GM21528 (cell line): Measurements from ENCODE around the gene LRP1.

Experiments used
- ATAC-seq: cut with Tn5 transposase; IDR thresholded peaks from one replicate; pipeline ENCODE4 v1.9.1; 2021; ENCODE audit warnings: mild to moderate bottlenecking, moderate library complexity; ENCODE audit not compliant: unreplicated experiment, low FRiP score

Gene LRP1

DNA sequence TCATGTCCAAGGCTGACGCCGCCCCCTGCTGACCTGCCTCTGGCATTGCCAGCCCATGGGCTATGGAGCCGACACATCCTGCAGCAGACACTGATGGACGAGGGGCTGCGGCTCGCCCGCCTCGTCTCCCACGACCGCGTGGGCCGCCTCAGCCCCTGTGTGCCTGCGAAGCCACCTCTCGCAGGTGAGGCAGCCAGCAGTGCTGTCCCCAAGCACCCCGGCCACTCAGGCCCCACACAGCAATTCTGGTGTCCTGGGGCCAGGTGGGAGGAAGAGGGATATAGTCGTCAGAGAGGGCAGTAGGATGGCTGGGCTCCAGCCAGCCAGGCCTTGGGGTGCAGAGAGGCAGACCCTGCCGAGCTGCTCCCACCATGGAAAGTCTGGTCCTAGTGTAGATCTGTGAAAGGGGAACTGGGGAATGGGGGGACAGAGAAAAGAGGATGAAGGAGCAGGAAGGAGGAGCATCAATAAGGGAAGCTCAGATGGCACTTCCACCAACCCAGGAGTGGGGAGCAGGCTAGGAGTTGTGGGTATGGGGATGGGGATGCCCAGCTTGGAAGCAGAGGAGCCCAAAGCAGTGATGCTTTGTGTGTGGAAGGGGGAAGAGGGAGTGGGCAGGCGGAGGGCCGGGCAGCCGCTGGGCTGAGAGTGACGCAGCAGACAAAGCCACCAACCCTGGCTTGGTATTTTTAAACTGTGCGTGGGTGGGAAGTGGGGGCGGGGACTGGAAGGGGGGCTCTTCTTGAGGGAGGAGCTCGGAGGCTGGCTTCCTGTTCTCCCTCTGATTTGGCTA, 34.7 kb upstream of the LRP1 start:
- ATAC-seq = no peak

DNA sequence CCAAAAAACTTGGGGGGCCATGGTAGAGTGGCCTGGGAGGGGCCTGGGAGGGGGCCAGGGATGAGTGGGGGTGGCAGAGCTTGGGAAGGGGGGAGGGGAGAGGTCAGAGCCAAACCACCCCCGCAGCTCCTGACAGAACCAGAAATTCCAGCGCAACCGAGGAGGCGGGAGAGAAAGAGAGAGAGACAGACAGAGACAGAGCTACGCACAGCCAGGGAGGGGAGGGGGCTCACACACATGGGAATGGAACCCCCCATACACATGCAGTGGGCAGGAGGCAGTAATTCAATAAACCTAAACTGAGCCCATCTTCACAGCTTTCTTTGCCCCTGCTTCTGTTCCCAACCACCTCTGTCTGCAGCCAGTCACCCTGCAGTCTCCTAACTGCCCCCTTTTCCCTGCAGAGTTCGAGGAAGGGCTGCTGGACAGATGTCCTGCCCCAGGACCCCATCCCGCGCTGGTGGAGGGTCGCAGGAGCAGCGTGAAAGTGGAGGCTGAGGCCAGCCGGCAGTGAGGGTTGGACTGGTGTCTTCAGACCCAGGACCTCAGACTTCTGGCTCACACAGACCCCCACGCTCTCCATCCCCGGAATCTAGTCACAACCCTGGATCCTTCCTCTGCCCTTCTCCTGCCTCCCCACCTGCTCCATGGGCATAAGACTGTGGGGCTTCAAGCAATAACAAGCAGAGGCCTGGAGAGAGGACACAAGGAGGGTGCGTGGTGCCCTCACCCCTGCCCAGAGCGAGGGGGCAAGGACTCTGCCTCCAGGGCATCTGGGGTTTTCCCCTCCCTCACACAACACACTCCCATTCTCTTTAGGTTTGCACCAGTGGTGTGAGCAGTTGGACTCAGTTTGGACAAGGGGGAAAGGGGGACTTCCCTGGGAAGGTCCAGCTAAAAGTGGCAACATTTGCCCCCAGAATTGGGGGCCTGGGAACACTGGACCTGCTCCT, 33.8 kb upstream of the LRP1 start:
- no peak for ATAC-seq

DNA sequence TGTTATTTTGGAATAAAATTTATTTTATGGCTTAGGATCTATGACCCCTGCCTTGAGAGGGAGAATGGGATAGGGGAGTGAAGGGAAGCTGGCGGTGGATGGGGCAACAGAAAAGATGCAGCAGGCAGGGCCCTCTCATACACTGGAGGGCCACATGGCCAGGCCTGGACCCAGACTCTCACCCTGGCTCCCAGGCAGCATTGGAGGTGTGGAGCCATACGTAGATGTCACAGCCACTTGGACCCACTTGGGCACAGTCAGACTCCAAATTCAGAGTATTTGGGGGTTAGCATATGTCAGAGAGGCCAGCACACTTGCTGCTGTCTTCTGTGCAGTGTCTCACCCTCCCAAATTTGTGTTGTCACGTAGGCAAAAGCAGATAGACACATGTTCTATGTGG, 32.8 kb upstream of the LRP1 start:
- ATAC-seq = no peak

DNA sequence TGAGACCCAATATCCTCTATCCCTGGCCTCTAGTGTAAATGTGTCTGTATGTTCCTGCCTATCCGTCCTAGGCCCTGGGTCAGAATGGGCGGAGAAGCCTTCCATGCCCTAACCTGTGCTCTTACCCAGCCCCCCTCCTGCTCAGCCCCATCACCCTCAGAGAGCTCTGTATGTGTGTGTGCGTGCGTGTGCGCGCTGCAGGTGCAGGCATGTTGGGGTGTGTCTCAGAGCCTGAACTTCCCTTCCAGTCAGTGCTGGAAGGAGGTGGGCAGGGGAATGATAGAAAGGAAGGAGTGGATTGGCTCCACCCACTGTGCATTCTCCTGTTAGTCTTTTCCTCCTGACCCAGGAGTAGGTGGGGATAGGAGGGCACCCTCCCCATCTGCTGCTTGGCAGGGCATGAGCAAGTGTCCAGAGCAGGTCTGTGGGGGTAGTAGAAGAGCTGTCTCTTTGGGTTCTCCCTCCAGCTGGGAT, 32.1 kb upstream of the LRP1 start:
- no peak for ATAC-seq

DNA sequence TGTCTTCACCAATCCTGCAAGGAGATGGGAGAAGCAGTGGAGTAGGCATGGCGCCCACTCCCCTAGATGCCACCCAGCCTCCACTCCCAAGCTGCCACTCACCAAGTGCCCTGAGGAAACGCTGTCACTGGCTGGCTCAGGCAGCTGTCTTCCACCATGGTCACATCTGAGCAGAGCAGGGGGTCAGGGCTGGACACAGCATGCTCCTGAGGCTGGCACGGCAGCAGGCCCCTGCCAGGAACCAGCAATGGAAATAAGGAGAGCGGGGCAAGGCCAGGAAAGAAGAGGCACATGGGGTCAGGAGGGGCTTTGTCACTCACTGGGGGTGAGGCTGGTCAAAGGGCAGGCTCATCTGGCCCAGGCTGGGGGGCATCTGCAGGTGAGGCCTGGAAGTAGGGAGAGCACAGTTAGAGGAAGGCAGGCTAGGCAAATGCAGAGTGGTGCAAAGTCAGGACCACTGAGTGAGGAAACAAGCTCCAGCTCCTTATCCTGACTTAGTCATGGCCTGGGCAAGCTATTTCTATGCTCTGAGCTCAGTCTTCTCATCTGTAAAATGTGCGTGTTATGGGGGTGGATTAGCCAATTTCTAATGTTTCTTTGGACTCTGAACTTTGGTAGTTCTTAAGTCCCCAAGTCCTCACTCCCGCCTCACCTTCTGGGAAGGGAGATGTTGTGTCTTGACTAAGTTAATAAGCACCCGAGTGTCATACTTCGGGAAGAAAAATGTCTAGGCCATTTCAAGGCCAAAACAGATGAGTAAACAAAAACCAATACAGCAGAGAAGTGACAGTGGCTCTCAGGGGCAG, 31.3 kb upstream of the LRP1 start:
- ATAC-seq = no peak

DNA sequence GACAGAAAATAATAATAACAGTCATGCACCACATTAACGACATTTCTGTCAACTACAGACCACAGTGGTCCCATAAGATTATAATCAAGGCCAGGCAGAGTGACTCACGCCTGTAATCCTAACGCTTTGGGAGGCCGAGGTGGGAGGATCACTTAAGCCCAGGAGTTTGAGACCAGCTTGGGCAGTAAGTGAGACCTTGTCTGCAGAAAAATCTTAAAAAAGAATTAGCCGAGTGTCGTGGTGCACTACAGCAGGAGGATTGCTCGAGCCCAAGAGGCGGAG, 30.8 kb upstream of the LRP1 start:
- no peak for ATAC-seq

DNA sequence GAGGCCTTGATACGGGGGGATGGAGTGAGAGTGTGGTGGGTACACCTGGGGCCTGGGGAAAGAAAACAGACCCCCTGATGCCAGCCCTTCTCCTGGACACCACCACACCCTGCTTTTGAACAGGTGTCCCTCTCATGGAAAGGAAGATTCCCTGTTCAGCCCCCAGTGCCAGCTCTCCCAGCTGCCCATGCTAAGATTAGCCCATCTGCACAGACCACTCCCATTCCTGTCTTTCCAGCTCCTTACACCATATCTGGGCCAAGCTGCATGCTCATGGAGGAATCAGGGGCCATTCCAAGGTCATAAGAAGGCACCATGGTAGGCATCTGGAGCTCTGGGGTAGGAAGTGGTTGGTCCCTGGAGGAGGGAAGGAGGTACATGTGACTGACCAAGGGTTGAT, 29.7 kb upstream of the LRP1 start:
- ATAC-seq = no peak

DNA sequence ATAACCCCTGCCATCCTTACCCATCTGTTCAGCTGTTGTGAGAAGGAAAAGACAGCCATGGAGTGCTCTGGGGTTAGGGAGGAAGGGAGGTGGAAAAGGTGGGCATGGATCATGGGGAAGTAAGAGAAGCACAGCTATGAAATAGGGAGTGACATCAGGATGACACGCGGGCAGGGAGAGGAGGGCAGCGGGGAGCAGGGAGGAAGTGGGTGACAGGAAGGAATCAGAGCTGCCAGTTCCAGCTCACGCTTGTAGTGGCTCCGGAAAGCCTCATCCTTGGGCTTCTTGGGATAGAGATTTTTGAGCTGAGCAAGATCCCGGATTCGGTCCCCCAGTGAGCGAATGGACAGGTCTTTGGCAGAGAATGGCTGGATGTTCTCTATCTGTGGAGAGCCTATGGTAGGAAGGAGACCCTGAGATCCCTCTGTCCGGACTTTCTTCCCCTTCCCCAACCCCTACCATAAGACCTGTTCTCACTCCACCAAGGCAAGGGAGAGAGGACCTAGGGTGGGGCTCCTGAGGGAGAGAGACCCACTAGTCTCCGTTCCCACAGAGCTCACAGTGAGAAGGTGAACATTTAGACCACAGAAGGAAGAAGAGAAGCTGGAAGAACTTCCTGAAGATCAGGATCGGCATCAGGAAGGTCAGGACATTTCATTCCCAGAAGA, 29.1 kb upstream of the LRP1 start:
- ATAC-seq = no peak

DNA sequence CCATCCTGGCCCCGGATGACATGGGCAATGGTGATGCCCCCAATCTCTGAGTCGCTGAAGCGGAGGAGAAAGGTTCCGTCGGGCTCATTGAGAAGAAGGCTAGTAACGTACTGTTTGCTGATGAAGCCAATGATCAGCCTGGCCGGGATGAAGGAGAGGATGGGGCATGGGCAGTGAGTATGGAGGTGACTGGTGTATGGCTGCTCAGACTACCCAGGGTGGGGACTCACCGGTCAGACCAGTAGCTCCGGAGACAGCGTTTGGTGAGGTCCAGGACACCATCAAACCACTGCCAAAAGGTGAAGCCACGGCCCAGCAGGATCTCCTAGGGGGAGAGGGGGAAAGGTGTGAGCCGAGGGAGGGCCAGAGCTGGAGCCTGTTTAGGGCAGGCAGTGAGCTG, 28.5 kb upstream of the LRP1 start:
- no peak for ATAC-seq

DNA sequence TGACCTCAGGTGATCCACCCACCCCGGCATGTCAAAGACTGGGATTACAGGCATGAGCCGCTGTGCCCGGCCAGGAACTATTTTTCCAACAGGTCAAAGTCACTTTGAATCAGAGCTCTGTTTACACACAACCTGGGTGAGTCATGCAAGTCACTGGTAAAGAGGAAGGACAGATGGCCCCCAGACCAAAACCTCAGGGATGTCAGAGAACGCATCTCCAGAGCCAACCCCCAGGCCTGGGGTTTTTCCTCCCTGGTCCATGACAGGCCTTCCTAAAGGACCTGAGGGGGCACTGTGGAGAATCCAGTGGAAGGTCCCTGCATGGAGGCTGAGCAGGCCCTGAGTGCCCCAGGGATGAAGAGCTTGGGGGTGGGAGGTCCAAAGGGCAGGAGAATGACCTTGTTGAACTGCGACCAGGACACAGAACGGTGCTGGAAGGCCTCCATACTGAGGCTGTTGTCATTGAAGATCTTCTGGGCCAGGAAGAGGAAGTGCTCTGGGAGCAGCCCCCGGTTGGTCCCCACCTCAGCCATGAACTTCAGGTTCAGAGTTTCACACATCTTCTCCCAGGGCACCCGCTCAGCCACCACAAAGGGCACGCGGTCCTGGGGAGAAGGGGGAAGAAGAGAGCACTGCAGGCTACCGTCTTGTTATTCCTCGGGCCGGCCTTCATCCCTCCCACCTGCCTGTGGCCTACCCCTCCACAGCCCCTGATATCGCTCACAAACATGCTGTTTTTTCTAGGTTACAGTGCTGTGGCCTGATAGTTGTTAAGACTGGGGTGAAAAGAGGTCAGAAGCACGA, 26.2 kb upstream of the LRP1 start:
- no peak for ATAC-seq

DNA sequence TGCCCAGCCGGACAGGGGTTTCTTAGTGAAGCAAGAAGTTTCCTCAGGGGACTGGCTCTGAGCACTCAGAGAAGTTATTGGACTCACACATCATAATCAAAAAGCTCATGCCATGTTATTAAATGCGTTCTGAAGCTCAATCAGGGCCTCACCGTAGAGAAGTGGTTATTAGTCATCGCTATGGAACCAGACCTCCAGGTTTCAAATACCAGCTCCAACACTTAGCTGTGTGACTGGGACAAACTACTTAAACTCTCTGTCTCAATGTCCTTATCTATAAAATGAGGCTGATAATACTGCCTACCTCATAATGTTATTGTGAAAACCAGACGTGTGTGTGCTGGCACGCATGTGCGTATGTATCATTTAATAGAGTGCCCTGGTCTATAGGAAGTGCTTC, 24.4 kb upstream of the LRP1 start:
- ATAC-seq = no peak

DNA sequence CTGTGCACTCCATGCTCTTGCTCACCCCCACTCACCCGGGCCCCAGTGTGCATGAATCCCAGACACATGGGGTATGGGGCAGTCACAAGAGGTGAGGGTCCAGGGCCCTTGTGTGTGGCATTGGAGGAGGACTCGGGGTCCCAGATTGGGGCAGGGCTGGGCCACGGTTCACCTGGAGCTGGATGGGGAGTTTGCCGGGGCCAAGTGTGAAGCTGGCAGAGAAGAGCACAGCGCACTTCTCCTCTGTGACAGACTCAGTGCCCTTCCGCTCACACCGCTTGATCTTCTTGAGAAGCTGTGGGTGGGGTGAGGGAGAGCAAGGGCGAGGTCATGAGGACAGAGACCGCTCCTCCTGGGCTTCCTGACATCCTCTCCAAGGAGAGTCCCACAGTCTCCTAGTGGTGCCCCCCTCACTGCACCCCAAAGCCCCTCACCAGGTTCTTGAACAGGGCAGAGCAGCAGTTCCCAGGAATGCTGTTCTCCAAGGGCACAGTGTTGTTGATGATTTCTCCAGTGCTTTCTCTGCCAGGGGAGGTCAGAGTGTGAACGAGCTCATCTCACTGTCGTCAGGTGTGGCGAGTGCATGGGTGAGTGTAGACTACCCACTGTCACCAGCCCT, 23.9 kb upstream of the LRP1 start:
- no peak for ATAC-seq

DNA sequence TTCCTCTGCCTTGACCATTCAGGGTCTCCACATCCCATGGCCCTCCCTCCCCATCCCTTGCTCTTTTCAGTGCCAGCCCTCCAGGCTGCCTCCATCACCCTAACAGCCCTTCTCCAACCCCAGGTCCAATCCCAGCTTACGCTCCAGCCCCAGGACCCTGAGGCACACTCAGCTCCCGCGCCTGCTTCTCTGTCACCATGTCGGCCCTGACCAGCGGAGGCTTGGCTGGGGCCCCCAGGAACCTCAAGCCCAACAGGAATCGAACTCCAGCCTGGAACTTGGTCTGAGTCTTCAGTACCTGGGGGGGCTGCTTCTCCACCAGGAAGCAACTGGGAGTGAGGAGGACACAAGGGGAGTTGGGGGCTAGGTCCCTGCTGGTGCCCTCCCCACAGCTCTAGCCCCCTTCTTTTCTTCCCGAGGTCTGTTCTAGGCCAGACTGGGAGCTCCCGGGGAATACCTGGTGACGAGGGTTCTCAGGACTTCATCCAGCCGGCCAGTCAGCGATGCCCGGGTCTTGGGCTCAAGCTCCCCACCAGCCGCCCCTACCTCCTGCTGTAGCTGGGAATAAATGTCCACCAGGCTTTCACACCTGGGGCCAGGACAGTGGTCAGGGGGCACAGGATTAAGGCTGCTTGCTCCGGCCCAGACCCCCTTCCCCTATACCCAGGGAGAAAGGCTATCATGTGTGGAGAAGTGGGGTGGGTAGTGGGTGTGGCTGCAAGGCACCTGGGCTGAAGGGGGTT, 23.1 kb upstream of the LRP1 start:
- ATAC-seq = no peak

DNA sequence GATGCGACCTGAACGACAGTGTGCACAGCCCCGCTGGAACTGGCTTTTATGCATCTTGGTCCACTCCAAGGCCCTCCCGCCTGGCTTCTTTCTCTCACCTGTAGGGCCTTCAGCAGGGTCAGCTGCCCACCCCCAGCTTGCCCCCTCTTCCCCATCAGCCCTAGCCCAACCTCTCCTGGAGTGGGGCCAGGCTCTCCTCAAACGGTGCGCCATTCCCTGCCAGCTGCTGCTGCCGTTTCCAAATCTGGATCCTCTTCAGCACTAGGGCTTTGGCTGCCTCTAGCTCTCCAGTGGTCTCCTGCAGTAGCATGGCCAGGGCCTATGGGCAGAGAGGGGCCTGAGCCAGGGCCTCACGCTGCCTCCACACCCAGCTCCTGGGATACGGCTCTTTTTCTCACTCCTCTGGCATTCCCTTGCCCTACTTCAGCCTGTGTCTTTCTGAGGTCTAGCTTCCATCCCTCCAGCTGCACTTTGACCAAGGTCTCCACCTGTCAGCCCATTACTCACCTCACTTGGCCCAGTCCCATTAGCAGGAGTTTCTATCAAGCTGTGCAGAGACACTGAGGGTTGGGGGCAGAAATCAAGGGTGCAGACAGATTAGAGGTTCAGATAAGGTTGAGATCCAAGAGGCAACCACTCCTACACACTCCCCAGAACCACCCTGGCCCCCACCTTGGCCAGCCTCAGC, 22.1 kb upstream of the LRP1 start:
- ATAC-seq = no peak

DNA sequence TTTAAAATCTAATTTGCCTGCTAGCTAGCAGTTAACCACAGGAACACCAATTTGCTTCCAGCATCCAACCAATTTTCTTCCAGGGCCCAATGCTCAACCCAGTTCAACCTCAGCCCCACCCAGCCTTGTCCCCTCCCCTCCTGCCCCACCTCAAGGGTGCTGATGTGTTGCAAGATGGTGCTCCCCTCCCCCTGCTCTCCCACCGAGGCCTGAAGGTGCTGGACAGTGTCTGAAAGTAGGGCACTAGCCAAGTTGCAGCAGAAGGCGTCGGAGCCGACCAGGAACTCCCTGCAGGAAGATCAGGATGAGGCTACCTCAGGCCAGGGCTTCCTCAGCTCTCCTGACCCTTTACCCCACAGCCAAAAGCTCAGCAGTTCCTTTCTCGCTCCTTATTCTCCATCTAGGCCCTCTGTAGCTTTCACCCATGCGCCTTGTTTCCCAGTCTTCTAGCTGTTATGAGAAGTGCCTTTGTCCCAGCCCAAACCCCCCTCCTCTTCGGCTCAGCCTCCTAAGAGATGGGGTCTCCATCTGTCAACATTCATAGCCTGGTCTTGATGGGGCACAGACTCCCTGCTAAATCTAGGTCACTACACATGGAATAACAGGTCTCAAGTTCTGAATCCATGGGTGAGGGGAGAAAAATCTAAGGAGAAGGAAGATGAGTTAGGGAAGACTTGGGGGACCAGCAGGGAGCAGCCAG, 20.7 kb upstream of the LRP1 start:
- ATAC-seq = no peak

DNA sequence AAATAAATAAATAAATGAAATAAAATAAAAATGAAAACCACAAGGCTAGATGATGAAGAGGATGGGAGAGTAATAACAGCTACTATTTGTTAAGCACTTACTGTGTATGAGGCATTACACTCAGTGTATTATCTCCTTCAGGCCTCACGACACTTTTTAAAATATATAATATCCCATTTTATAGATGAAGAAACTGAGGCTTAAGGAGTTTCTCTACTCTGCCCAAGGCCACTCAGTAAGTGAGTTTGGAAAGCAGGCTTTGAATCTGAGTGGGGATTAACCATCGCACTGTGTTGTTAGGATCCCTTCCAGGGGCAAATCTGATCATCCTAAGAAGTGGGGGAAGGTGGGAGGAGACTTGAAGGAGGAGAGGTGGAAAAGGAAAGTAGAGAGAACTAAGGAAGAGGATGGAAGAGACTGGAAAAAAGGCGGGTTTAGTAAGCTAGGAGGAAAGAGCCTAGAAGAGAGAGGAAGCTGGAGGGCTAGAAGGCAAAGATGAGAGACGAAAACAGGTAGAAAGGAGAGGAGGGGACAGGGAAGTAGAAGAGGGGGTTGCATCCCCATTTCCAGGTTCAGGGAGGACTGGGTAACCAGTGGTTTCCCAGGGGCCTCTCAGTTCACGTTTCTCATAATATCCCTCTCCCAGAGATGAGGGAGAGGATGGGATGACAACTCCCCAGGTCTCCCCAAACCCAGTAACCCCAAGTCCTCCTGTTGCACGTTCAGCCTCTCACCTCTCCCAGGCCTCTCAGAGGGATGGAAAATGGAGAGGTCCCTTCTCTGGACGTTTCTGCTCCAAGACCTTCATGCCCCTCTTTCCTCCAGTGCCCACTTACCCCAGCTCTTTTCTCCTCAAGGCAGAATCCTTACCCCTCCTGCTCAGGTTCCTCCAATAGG, 18.8 kb upstream of the LRP1 start:
- ATAC-seq = no peak
